T-helper 1 cell treated with Interleukin-12 subunit alpha and Interleukin-12 subunit beta and Interleukin-4 antibody, amounts not matched to agents 30 ng/mL and 1 ng/mL, for 36 hours (primary cell): Measurements from ENCODE around the gene RHOBTB3. TPM values are rescaled to one million over a fixed set of nuclear protein-coding genes. Genes with fewer than 3 reads are reported as not detected.

Source experiments
- intact Hi-C: fragments of 100-400 bp; cut with micrococcal nuclease; formaldehyde crosslinking; loops from one replicate; pipeline ENCODE4 v1.15.1; 2024
- total RNA-seq: library from RNA; stranded (reverse); gene quantifications from 2 replicates; pipeline ENCODE4 v1.2.3, GENCODE V29; 2022

Gene RHOBTB3
- total RNA-seq, 1 donor from 2014 or later: 0.37 TPM

DNA sequence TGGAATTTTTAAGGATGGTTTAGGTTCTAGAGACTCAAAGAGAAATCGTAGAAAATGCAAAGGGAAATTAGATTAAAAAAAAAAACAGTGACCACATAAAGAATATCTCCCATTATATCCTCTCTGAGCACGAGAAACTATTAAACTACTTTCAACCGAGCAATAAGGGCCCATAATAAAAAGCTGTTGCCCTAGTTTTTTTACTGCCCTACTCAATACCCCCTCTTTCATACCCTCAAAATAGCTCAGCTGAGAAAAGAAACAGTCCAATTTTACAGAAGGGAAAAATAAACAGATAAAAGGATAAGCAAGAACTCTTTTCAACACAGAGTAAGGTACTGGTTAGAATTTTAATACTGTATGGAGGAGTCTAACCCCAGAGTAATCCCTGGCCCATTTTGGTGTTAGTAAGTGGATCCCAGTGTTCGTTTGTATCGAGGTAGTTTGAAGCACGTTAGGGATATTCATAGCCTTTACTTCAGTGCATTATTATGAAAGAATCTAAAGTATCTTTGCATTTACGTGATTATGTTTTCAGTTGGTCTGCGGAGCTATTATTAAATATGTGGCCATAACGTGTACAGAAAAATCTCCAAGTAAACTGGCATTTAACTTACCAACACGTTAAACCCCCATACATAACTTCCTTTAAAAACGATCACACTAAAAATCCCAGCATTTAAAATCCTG is 980 bp upstream of the RHOBTB3 start:
- intact Hi-C loops: no loop called here

DNA sequence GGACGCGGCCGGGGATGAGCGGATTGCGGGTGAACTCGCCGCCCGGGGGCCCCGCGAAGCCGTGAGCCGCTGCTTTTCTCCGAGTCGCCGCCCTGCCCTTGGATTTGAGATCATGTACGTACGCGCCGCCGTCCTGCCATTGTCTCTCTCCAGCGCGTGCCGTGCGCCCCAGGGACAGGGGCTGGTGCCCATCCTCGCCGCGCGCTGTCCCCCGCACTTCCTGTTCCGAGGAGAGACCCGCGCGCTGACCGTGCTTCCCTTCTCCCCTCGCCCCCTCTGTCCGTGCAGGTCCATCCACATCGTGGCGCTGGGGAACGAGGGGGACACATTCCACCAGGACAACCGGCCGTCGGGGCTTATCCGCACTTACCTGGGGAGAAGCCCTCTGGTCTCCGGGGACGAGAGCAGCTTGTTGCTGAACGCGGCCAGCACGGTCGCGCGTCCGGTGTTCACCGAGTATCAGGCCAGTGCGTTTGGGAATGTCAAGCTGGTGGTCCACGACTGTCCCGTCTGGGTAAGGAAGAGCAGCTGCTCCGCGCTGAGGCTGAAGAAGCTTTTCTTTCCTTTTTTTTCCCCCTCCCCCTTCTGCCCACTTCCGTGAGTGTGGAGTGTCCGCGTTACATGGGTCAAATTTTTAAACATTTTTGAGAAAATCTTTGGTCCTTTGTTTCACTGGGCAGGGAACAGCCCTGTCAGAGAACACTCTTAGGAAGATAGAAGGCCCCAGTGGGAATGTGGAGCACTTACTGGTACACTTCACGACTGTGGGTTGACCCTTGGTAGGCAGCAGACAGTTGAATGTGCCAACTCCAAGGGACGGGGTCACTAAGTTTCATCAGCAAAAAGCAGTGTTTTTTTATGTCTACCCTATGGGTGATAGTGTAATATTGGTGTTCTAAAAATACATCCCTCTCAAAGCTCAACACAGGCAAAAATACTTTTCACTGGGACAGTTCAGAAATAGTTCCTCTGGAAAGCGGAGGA is 727 bp downstream of the RHOBTB3 start:
- intact Hi-C loops: loop anchor here (2.0 kb wide), 1 partner anchor 29 kb away; no protein-coding TSS in a partner anchor

DNA sequence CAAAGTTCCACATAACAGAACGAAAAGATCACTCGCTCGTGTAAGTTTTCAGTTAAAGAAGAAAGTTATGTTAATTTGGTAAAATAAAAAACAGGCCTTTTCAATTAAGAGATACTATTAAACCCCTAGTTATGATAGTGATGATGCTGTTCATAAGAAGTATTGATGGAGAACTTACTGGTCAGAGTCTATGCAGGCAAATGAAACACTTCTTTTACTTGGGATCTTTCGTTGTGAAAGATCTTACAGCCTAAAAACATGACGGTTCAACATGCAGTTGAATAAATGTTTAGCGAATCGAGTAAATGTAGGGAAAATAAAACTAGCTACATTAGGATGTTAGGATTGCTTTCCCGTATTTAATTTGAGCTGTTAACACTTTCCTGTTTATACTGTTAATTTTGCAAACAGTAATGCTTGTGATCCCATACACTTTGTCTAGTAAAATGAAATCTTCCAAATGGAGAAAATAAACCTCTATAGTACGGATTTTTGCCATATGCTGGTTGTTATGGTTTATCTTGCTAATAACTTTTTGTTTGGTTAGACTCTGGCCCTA is 2.0 kb downstream of the RHOBTB3 start:
- intact Hi-C loops: loop anchor here (2.0 kb wide), 1 partner anchor 28 kb away; no protein-coding TSS in a partner anchor

DNA sequence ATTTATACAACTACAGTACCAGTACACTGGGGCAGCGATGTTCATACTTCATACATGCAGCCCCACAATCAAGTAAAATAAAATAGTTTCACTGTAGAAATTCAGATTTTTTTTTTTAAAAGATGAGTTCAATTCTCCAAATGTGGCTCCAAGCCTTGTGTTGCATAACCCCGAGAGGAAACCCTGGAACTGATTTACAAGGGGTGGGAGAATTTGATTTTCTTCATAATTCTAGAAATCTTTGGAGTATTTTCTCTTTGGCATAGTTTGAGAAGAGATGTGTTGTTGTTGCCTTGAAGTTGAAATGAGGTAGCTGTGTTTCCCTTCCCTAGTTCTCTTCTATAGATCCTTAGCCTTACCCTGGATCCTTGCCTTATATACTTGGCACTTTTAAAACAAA is 3.1 kb downstream of the RHOBTB3 start:
- intact Hi-C loops: no loop called here

DNA sequence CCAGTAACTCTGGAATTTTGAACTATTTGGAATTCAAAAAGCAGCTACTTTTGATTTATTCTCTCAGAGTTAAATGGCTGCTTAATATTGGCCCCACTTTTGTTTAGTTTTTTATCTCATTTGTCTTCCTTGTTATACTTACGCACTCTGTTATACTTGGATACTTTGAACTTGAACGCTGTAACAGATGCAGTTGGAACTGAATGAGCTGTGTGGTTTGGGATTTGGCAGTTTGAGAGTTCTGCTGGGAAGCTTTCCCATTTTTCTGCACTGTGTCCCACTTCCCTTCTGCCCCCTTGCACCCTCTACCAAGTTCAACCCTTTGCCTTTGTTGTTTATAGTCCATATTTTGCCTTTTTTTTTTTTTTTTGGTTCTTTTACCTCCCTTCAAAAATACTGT is 3.8 kb downstream of the RHOBTB3 start:
- intact Hi-C loops: no loop called here

DNA sequence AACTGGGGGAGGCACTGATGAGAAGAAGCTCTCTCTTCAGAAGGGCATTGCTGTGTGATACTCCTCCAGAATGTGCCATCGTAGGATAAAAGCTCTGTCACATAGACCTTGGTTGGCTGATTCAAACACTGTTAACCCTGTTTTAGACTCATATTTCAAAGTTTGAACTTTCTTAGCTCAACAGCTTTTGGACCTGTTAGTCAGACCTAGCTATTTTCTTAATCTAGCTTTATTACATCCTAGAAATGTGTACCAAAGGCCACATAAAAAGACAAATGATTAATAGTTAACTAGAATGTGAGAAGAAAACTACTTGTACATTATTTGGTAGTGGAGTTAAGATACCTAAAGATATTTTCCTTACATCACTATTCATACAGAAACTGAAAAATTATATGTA is 4.3 kb downstream of the RHOBTB3 start:
- intact Hi-C loops: no loop called here

DNA sequence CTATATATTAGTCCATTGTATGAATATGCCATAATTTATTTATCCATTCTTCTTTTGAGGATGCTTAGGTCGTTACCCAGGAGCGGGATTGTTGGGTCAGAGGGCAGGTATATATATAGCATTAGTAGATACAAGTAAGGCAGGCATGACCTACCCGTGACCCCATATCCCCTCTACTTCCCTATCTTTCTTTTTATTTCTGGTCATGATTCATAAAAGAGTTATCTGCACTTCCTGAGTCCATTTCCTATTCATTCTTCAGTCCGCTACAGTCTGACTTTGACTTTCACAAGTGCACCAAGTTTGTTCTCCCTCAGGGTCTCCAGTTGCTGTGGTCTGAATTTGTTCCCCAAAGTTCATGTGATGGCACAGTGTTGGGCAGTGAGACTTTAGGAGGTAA is 6.9 kb downstream of the RHOBTB3 start:
- intact Hi-C loops: no loop called here

DNA sequence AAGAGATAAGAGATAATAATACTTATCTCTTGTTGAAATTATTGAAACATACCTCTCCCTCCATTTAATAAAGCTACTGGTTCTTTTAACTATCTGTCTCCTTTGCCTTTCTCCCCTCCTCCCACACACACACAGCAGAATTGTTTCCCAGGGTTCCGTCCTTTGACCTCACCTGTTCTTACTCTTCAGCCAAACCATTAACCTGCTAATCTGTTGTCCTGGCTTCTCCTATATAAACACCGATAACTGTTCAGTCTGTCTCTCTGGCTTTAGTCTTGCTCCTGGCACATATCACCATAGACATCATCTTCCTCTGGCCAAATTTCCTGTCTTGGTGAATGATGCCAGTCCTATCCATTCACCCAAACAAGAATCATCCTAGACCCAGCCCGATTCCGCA is 7.7 kb downstream of the RHOBTB3 start:
- intact Hi-C loops: no loop called here

DNA sequence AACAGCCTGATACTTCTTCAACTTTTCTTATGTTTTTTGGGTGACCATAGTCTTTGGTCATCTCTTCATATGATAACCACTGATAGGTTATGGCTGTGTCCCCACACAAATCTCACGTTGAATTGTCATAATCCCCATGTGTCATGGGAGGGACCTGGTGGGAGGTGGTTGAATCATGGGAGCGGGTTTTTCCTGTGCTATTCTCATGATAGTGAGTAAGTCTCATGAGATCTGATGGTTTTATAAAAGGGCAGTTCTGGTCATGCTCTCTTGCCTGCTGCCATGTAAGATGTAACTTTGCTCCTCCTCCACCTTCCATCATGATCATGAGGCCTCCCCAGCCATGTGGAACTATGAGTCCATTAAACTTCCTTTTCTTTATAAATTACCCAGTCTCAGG is 8.7 kb downstream of the RHOBTB3 start:
- intact Hi-C loops: no loop called here

DNA sequence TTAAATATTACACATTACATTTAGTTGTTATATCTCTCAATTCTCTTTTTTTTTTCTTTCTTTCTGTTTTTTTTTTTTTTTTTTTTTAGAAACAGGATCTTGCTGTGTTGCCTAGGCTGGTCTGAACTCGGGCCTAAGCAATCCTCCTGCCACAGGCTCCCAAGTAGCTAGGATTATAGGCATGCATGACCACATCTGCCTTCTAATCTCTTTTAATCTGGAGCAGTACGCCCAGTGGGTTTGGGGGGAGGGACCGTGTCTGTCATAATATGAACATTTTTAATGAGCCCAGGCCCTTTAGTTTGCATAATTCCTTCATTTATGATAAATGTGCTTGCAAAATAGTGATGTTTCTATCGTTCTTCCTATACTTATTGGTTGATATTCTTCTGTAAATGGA is 10.3 kb downstream of the RHOBTB3 start:
- intact Hi-C loops: no loop called here

DNA sequence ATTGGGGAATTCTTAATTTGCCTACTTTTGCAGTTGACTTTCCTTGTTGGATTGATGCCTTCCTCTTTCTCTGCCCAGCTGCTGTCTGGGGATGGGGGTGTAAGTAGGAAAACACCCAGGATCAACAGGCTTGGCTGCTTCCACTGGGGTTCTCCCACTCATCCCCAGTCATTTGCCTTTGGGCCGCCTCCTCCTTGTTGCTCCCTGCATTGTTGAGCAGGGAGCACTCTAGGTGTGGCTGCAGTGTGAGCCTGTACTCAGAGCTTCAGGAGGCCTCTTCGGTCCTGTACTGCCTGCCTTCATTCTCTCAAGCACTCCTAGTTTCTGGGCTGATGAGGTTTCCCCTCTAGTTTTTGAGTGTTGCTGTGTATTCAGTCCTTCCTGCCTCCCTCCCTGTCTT is 12.1 kb downstream of the RHOBTB3 start:
- intact Hi-C loops: no loop called here

DNA sequence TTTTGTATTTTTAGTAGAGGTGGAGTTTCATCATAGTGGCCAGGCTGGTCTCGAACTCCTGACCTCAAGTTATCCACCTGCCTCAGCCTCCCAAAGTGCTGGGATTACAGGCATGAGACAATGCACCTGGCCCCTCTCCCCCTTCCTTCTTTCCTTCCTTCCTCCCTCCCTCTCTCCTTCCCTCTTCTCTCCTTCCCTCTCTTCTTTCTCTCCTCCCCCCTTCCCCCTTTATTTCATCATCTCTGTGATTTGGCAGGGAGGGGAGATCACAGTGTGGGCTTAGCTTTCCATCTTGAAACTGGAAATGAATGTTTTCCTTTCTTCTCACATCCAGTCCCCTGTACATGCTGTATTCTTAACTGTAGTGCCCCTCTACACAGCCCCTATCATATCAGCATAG is 12.7 kb downstream of the RHOBTB3 start:
- intact Hi-C loops: no loop called here

DNA sequence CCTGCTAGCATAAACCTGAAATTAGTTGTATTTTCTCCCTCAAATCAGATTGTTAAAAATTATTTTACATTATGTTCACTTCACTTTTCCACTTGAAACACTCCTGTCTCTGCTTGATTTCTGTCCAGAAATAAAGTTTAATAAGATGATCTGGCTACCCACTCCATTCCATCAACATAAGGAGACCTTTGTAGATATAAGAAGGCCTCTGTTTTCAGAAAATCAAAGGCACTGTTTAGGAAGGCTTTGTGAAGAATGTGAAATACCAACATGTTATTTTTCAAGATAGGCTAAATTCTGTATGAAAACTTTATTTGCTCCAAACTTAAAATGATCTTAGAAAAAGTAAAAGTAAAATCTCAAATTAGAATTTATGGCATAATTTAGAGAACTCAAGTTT is 15.1 kb downstream of the RHOBTB3 start:
- intact Hi-C loops: no loop called here

DNA sequence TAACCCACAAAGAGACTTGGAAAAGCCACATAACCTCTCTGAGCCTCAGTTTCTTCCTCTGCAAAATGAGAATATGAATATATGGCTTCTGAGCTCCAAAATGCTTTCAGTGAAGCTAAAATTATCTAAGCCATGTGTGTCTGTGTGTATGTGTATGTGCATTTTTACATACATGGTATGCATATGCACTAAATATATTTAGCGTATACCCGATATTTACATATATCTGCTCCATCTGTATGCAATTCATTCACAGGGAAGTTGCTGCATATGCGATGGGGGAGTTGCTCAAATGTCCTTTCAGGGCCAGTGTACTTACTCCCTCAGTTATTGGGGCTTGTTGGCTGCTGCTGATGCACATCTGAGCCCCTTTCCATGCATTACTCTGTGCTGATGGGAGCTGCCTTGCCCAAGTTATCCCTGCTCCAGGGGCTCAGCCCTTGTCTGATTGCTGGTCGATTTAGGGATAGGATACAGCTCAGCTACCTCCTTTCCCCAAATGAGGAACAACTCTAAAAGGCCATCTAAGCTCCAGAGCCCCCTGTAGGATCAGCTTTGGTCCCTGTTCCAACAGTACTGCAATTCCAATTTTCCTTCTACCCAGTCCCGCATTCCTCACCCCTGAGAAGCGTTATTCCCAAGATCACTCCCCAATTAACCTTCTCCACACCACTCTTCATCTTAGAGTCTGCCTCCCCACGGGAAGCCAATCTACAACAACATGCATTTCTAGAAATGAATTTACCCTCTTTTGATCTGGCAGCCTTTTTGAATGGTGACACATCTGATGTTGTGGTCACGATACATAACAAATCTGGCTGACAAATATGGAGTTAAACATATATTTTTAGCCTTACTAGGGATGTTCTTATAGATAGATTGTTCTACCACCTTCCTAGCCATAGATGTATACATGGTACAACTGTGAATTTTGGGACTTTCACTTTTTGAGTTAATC is 15.9 kb downstream of the RHOBTB3 start:
- intact Hi-C loops: no loop called here

DNA sequence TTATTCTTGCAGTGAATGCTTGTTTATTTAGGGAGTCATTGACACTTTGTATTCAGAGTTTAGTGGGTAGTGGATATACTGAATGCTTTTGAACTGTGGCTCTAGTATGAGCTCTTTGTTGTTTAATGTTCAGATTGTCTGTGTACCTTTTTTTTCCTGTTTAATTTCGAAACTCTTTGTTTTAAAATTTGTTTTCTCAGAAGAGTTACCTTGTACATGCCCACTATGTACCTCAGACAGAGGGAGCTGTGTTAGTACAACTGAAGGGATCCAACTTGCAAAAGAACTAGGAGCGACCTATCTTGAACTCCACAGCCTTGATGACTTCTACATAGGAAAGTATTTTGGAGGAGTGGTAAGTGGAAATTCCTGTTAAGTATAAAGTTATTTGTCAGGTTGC is 17.0 kb downstream of the RHOBTB3 start:
- intact Hi-C loops: no loop called here

DNA sequence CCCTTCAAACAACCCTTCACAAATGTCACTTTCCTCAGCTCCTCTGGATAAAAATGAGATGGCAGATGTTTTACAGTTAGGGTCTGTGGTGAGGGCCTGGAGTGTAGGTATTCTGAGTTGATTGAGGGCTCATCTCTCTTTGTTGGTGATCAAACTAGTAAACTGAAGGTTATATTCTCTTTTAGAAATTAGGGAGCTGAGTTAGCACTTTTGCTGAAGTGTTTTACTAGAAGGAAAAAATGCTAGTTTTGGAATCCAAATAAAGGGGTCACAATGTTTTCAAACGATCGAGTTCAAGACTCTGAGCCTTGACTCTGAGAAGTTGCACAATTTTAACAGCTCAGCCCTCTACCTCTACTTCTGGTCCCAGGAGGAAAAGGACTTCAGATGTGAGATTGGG is 23.4 kb downstream of the RHOBTB3 start:
- intact Hi-C loops: no loop called here

DNA sequence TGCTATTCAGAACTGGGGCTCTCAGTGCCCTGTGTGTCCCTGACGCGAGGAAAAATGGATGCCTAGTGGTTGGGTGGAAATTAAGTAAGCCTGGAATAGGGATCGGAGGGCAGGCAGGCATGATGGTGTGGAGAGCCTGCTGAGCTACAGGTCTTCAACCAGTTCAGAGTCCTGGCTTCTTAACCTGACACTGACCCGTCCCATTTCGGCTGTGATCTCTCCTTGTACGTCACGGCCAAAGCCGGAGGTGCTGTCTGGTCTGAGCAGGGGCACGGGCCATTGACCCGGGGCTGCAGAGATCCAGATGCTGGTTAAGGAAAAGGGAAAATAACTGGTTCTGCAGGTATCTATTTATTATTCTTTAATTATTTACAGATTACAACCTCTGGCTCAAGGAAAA is 27.9 kb downstream of the RHOBTB3 start:
- intact Hi-C loops: no loop called here

DNA sequence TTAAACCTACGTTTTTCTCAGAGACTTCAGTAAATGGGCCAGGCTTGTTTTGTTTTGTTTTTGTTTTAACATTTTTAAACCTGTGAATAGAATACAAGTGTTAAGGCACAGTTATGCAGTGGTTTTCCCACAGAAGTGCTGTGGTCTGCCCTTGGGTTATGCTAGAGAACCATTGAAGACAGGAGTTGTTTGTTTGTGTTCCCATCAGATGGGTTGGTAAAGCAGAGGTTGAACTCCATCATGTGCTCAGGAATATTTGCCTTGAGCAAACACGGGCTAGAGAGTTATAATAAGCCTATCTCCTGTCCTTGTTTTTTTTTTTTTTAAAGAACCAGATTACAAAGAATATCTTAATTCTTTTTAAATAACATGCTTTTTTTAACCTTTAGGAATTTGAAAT is 28.5 kb downstream of the RHOBTB3 start:
- intact Hi-C loops: loop anchor here (1.0 to 10.0 kb wide), 7 partner anchors 27 to 202 kb away; partner anchors contain the start of genes ARSK, GLRX and RFESD

DNA sequence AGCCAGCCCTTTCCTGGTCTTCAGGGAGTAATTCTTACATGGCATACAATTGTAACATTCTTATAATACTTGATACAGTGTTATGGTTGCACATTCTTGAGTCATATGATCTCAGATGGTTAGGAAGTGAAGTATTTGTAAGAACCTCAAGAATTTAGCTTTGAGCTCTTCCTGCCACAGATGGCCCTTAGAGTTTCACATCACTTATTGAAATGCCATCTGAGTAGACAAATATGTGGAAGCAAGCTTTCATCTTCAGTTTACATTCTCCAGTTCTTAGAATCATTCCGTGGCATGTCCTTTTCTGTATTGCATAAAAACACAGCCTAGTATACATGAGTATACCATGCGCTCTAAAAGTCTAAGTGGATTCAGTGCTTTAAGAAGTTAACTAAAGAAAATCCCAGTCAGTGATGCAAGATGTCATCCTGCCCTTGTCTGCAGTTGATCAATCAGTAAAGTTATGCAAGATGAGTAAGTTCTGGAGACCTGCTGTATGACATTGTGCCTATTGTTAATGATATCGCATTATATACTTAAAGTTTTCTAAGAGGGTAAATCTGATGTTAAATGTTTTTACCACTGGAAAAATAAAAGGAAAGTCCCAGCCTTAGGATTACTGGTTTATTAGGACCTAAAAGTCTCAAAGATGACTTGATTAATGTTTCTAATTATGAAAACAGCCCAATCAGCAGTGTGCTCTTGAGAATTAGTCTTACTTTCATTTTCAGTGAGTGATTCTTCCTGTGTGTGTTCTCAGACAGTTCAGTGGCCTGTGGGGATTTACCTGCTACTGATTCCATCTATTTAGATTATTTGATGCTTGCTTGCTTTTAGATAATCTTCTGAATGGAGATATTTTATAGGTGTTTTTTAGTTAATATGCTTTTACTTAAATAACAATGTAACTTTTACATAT is 29.4 kb downstream of the RHOBTB3 start:
- intact Hi-C loops: loop anchor here (1.0 to 10.0 kb wide), 7 partner anchors 28 to 203 kb away; partner anchors contain the start of genes ARSK, GLRX and RFESD
